Smooth muscle cell (in vitro differentiated cells): ENCODE results near the gene ORM1. TPM values are rescaled to one million over a fixed set of nuclear protein-coding genes. Genes with fewer than 3 reads are reported as not detected.
A peak's percentile ranks its signal among the peaks of the same experiment; 100 is the strongest.
"Not testable (repeated sequence)": the region's sequence is repeated elsewhere in the genome, so short reads cannot be mapped to it uniquely, and the experiment has no call there.

Source experiments
- DNase-seq: peaks from one replicate; lab custom pipeline; 2025; ENCODE audit not compliant: unreplicated experiment; lab: John Stamatoyannopoulos, UW
- H2AFZ ChIP-seq: fragments of 200-600 bp; sonication (generic); 2 replicates; pipeline ENCODE4 v1.6.0; 2016; ENCODE audit warnings: antibody characterized with exemption, low read depth, mild to moderate bottlenecking
- H3F3A ChIP-seq: fragments of 200-600 bp; sonication (generic); 2 replicates; pipeline ENCODE4 v1.6.0; 2017; ENCODE audit warnings: antibody characterized with exemption, low read depth
- H3K27ac ChIP-seq: fragments of 200-600 bp; sonication (generic); 2 replicates; pipeline ENCODE4 v1.5.1; 2016; ENCODE audit warnings: low read depth, mild to moderate bottlenecking
- H3K27me3 ChIP-seq: fragments of 200-600 bp; sonication (generic); 2 replicates; pipeline ENCODE4 v1.6.1; 2016; ENCODE audit warnings: low read depth, mild to moderate bottlenecking
- H3K36me3 ChIP-seq: fragments of 200-600 bp; sonication (generic); 2 replicates; pipeline ENCODE4 v1.5.1; 2016; ENCODE audit warnings: low read depth
- H3K4me1 ChIP-seq: fragments of 200-600 bp; sonication (generic); 2 replicates; pipeline ENCODE4 v1.5.1; 2016; ENCODE audit warnings: low read depth
- H3K4me2 ChIP-seq: fragments of 200-600 bp; sonication (generic); 2 replicates; pipeline ENCODE4 v1.6.0; 2016; ENCODE audit warnings: mild to moderate bottlenecking
- H3K4me3 ChIP-seq: fragments of 200-600 bp; sonication (generic); 2 replicates; pipeline ENCODE4 v1.5.1; 2016; ENCODE audit warnings: mild to moderate bottlenecking
- H3K79me2 ChIP-seq: fragments of 200-600 bp; sonication (generic); 2 replicates; pipeline ENCODE4 v1.6.0; 2016; ENCODE audit warnings: low read depth, mild to moderate bottlenecking
- H3K9ac ChIP-seq: fragments of 200-600 bp; sonication (generic); 2 replicates; pipeline ENCODE4 v1.6.0; 2016; ENCODE audit warnings: low read depth
- H3K9me3 ChIP-seq: fragments of 200-600 bp; sonication (generic); replicated peaks from 2 replicates; pipeline ENCODE4 v1.5.1; 2016; ENCODE audit warnings: low read depth
- H4K20me1 ChIP-seq: fragments of 200-600 bp; sonication (generic); 2 replicates; pipeline ENCODE4 v1.6.0; 2016; ENCODE audit warnings: low read depth
- WGBS: methylation state at CpG from one replicate; pipeline ENCODE4 v1.1.7; 2016; ENCODE audit warnings: low lambda C conversion rate; 5-methylcytosine and 5-hydroxymethylcytosine counted together
- polyA plus RNA-seq: library from polyadenylated mRNA; unstranded; fragments of >200 nt; fragmentation: Nextera tagmentation; extraction: Ambion mirVana; gene quantifications from 2 replicates; pipeline ENCODE4 v1.2.1, GENCODE V29; 2016
- total RNA-seq: library from RNA; depleted of rRNA; stranded (reverse); fragments of >200 nt; gene quantifications from 2 replicates; pipeline ENCODE4 v1.2.3, GENCODE V29; 2014
- TF ChIP-seq, protein P1 (sequence below): fragments of 200-600 bp; sonication (generic); IDR thresholded peaks from 2 replicates; pipeline ENCODE4 v1.5.1; 2017; ENCODE audit warnings: borderline replicate concordance, mild to moderate bottlenecking, antibody characterized with exemption; ENCODE audit not compliant: insufficient read depth, poor library complexity, severe bottlenecking

Gene ORM1
- total and polyA plus RNA-seq, 2 experiments from 2014 or later, result 0.74 TPM; not detected in 1

DNA sequence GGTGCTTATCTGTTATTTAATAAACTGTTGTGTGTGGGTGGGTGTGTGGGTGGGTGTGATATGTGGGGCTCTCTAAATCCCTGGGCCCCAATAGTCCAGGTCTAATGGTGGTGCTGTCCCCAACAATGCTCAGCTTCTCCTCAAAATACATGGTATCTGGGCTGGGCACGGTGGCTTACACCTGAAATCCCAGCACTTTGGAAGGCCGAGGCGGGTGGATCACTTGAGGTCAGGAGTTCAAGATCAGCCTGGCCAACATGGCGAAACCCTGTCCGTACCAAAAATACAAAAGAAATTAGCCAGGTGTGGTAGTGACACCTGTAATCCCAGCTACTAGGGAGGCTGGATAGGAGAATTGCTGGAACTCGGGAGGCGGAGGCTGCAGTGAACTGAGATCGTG lies 4.5 kb upstream of the ORM1 start:
- Histone ChIP-seq H3K79me2 (no peaks in the 10 kb centered on the region), H3K4me3 (no peak overlapping the region), H3K27me3 (no peaks in the 10 kb centered on the region), H3K4me2 (no peak overlapping the region), H3K36me3 (no peaks in the 10 kb centered on the region), H3K27ac (peak overlapping the region; percentile 47), H4K20me1 (no peaks in the 10 kb centered on the region), H3F3A (no peaks in the 10 kb centered on the region), H2AFZ (no peak overlapping the region), H3K4me1 (no peaks in the 10 kb centered on the region), H3K9ac (no peak overlapping the region), H3K9me3 (no peaks in the 10 kb centered on the region)
- DNase-seq, result no peak
- TF ChIP-seq, protein P1, sequence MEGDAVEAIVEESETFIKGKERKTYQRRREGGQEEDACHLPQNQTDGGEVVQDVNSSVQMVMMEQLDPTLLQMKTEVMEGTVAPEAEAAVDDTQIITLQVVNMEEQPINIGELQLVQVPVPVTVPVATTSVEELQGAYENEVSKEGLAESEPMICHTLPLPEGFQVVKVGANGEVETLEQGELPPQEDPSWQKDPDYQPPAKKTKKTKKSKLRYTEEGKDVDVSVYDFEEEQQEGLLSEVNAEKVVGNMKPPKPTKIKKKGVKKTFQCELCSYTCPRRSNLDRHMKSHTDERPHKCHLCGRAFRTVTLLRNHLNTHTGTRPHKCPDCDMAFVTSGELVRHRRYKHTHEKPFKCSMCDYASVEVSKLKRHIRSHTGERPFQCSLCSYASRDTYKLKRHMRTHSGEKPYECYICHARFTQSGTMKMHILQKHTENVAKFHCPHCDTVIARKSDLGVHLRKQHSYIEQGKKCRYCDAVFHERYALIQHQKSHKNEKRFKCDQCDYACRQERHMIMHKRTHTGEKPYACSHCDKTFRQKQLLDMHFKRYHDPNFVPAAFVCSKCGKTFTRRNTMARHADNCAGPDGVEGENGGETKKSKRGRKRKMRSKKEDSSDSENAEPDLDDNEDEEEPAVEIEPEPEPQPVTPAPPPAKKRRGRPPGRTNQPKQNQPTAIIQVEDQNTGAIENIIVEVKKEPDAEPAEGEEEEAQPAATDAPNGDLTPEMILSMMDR, result no peak
- 95% methylated on average over 8 of the region's 8 CpGs for WGBS

DNA sequence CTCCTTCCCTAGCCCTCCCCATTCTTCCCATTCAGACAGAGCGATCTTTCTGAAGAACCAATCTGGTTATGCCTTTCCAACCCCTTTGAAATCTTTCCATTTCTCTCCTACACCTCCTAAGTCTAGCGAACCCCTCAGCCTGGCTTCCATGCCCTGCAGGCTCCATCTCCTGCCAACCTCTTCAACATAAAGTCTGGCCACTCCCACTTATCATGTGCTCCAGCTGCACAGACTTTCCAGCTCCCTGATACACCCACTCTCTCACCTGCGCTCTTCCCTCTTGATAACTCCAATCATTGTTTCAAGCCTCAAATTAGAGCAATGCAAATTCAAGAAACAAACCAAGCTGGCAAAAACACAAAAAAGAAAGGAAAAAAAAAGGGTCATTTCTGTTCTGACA lies 3.8 kb upstream of the ORM1 start:
- H3K27me3 ChIP-seq, result no peaks in the 10 kb centered on the region
- H3K4me2 ChIP-seq, result no peak overlapping the region
- no peak overlapping the region for H3K27ac ChIP-seq
- H3K4me3 ChIP-seq, result no peak overlapping the region
- no peak overlapping the region for H3K9ac ChIP-seq
- no peaks in the 10 kb centered on the region for H3K9me3 ChIP-seq
- H3K36me3 ChIP-seq, result no peaks in the 10 kb centered on the region
- TF ChIP-seq, protein P1, result no peak
- H3F3A ChIP-seq, result no peaks in the 10 kb centered on the region
- H3K79me2 ChIP-seq, result no peaks in the 10 kb centered on the region
- WGBS, result 93% methylated on average over 3 of the region's 3 CpGs
- no peak overlapping the region for H2AFZ ChIP-seq
- no peak for DNase-seq
- no peaks in the 10 kb centered on the region for H3K4me1 ChIP-seq
- no peaks in the 10 kb centered on the region for H4K20me1 ChIP-seq

DNA sequence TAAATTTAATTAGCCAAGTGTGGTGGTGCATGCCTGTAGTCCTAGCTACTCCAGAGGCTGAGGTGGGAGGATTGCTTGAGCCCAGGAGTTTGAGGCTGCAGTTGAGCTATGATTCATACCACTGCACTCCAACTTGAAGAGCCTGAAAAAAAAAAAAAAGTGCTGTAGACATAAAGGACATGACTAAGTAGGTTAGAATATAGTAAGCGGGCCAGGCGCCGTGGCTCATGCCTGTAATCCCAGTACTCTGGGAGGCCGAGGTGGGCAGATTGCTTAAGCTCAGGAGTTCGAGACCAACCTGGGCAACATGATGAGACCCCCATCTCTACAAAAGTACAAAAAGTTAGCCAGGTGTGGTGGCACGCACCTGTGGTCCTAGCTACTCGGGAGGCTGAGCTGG lies 2.2 kb upstream of the ORM1 start:
- H3K27ac ChIP-seq, H3K4me1 ChIP-seq, H2AFZ ChIP-seq, H3K79me2 ChIP-seq, H3K4me3 ChIP-seq, DNase-seq, H3K9ac ChIP-seq, H3K9me3 ChIP-seq, H3F3A ChIP-seq, H3K36me3 ChIP-seq, H3K4me2 ChIP-seq, H3K27me3 ChIP-seq, H4K20me1 ChIP-seq: not testable (repeated sequence)
- 62% methylated on average over 7 of the region's 7 CpGs for WGBS

DNA sequence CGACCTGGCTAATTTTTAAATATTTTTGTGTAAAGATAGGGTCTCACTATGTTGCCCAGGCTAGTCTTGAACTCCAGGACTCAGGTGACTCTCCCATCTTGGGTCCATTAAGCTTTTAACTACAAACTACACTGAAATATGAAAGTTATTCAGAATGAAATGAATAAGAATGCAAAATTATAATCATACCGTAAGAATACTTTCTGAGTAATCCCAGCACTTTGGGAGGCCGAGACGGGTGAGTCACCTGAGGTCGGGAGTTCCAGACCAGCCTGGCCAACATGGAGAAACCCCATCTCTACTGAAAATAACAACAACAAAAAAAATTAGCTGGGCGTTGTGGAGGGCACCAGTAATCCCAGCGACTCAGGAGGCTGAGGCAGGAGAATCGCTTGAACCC lies 1.1 kb upstream of the ORM1 start:
- H3F3A ChIP-seq, result no peaks in the 10 kb centered on the region
- no peak overlapping the region for H3K27ac ChIP-seq
- 75% methylated on average over 8 of the region's 8 CpGs for WGBS
- H3K4me1 ChIP-seq, result no peaks in the 10 kb centered on the region
- H3K9ac ChIP-seq, result no peak overlapping the region
- H3K4me2 ChIP-seq, result no peak overlapping the region
- H2AFZ ChIP-seq, result no peak overlapping the region
- no peaks in the 10 kb centered on the region for H4K20me1 ChIP-seq
- no peak for DNase-seq
- H3K79me2 ChIP-seq, result no peaks in the 10 kb centered on the region
- TF ChIP-seq, protein P1, result no peak
- H3K27me3 ChIP-seq, result no peaks in the 10 kb centered on the region
- H3K36me3 ChIP-seq, result no peaks in the 10 kb centered on the region
- no peak overlapping the region for H3K4me3 ChIP-seq
- no peaks in the 10 kb centered on the region for H3K9me3 ChIP-seq

DNA sequence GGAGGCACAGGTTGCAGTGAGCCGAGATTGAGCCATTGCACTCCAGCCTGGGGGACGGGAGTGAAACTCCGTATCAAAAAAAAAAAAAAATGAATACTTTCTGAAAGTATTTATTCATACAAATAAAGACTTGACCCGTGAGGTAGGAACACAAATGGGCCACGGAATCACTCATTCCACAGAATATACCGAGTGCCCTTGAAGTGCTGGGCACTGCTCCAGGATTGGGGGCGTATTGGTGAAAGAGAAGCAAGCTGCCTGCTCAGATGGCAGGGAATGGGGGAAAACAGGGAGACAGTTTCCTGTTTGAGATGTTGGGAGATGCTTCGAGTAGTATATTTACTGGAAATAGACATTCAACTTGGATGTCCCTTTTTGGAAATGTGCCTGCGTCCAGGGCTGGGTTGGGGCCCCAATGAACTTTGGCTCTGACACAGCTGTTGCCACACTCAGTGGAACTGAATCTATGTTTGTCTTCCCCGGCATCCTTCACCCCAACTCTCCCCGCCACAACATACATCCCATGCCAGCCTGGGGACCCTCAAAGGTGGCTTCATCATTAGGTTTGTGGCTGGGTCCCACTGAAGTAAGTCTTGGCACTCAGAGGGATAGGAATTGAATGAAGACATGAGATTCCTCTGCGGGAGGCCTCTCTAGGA lies 609 bp upstream of the ORM1 start:
- not testable (repeated sequence) for H2AFZ ChIP-seq, H3K36me3 ChIP-seq, H3K27ac ChIP-seq, DNase-seq, H3F3A ChIP-seq, H3K4me3 ChIP-seq, H3K4me1 ChIP-seq, H3K9ac ChIP-seq, H3K9me3 ChIP-seq, H3K27me3 ChIP-seq, H3K4me2 ChIP-seq, H4K20me1 ChIP-seq, H3K79me2 ChIP-seq
- WGBS, result 89% methylated on average over 10 of the region's 12 CpGs

DNA sequence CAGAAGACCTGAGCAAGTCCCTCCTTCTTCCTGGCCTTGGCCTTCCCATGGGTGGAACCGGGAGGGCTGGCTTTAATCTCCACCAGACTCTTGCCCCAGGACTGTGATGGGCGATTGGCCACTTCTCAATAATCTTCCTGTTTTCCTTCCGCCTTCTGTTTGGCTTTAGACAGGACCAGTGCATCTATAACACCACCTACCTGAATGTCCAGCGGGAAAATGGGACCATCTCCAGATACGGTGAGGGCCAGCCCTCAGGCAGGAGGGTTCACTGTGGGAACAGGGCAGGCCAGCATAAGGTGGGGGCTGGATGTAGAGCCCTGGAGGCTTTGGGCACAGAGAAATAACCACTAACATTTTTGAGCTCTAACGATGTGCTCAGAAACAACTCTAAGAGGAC lies 951 bp downstream of the ORM1 start:
- H3K79me2 ChIP-seq, H2AFZ ChIP-seq, H3K36me3 ChIP-seq, H3K4me3 ChIP-seq, H4K20me1 ChIP-seq, H3K27me3 ChIP-seq, H3K4me2 ChIP-seq, H3K9ac ChIP-seq, H3K27ac ChIP-seq, H3F3A ChIP-seq, H3K9me3 ChIP-seq, H3K4me1 ChIP-seq: not testable (repeated sequence)
- WGBS, result 78% methylated on average over 6 of the region's 6 CpGs
- DNase-seq, result peak; percentile 9
